SK-N-SH treated with all-trans-retinoic acid at 6 μM for 48 hours (cell line): ENCODE measurements around the gene ID4.

Experiments
- ARNTL ChIP-seq: fragments of 450-650 bp; formaldehyde crosslinking; IDR thresholded peaks from 2 replicates; pipeline ENCODE4 v1.5.0; 2020; ENCODE audit warnings: low read depth, mild to moderate bottlenecking, moderate library complexity, borderline replicate concordance
- BACH2 ChIP-seq: fragments of 250-450 bp; sonication (Bioruptor Pico); IDR thresholded peaks from 2 replicates; pipeline ENCODE4 v1.9.0; 2021; ENCODE audit warnings: mild to moderate bottlenecking, borderline replicate concordance
- CREB5 ChIP-seq: fragments of 250-450 bp; sonication (Bioruptor Pico); IDR thresholded peaks from 2 replicates; pipeline ENCODE4 v1.5.1; 2020; ENCODE audit warnings: low read depth, mild to moderate bottlenecking, moderate library complexity
- CSDC2 ChIP-seq: fragments of 250-450 bp; sonication (Bioruptor Pico); IDR thresholded peaks from 2 replicates; pipeline ENCODE4 v1.5.0; 2020; ENCODE audit warnings: mild to moderate bottlenecking, moderate library complexity
- CSRNP3 ChIP-seq: fragments of 250-450 bp; sonication (Bioruptor Pico); IDR thresholded peaks from 2 replicates; pipeline ENCODE4 v1.5.1; 2021; ENCODE audit warnings: mild to moderate bottlenecking, moderate library complexity
- GLIS3 ChIP-seq: fragments of 250-450 bp; sonication (Bioruptor Pico); IDR thresholded peaks from 2 replicates; pipeline ENCODE4 v1.5.0; 2020; ENCODE audit warnings: mild to moderate bottlenecking, moderate library complexity
- ISL1 ChIP-seq: fragments of 250-450 bp; sonication (Bioruptor Pico); IDR thresholded peaks from 2 replicates; pipeline ENCODE4 v2.1.2; 2022; ENCODE audit warnings: mild to moderate bottlenecking, moderate library complexity
- OSR1 ChIP-seq: fragments of 250-450 bp; sonication (Bioruptor Pico); IDR thresholded peaks from 2 replicates; pipeline ENCODE4 v1.8.0; 2022; ENCODE audit warnings: moderate library complexity, mild to moderate bottlenecking, inconsistent platforms
- PPARA ChIP-seq: fragments of 250-450 bp; sonication (Bioruptor Pico); IDR thresholded peaks from 2 replicates; pipeline ENCODE4 v1.5.0; 2020; ENCODE audit warnings: mild to moderate bottlenecking, borderline replicate concordance
- RARB ChIP-seq: fragments of 250-450 bp; sonication (Bioruptor Pico); IDR thresholded peaks from 2 replicates; pipeline ENCODE4 v1.8.0; 2021; ENCODE audit warnings: mild to moderate bottlenecking, moderate library complexity
- TOX ChIP-seq: fragments of 250-450 bp; sonication (Bioruptor Pico); IDR thresholded peaks from 2 replicates; pipeline ENCODE4 v1.8.0; 2021; ENCODE audit warnings: mild to moderate bottlenecking, moderate library complexity, borderline replicate concordance
- ZFP30 ChIP-seq: fragments of 450-650 bp; formaldehyde crosslinking; IDR thresholded peaks from 2 replicates; pipeline ENCODE4 v1.5.0; 2022; ENCODE audit warnings: mild to moderate bottlenecking, moderate library complexity
- ZNF565 ChIP-seq: fragments of 450-650 bp; formaldehyde crosslinking; conservative IDR thresholded peaks from 2 replicates; pipeline ENCODE4 v1.5.0; 2020; ENCODE audit warnings: low read depth, mild to moderate bottlenecking, moderate library complexity
- TF ChIP-seq, protein P1 (sequence below): fragments of 250-450 bp; sonication (Bioruptor Pico); IDR thresholded peaks from 2 replicates; pipeline ENCODE4 v1.8.0; 2020; ENCODE audit warnings: mild to moderate bottlenecking, moderate library complexity, borderline replicate concordance

GRCh38 chr6:19876672-19877071, 39.5 kb downstream of the ID4 start:
- TF ChIP-seq PPARA (CRISPR knock-in tag), result no peak
- no peak for TF ChIP-seq BACH2 (CRISPR knock-in tag)
- TF ChIP-seq CSRNP3 (CRISPR knock-in tag), result no peak
- no peak for TF ChIP-seq GLIS3 (CRISPR knock-in tag)
- TF ChIP-seq CSDC2, result no peak
- no peak for TF ChIP-seq ZNF565 (CRISPR knock-in tag)
- no peak for TF ChIP-seq TOX (CRISPR knock-in tag)
- TF ChIP-seq ARNTL (CRISPR knock-in tag), result no peak
- no peak for TF ChIP-seq OSR1 (CRISPR knock-in tag)
- no peak for TF ChIP-seq RARB (CRISPR knock-in tag)
- TF ChIP-seq ZFP30, result no peak
- TF ChIP-seq ISL1 (CRISPR knock-in tag), result no peak
- TF ChIP-seq CREB5 (CRISPR knock-in tag), result no peak
- TF ChIP-seq, protein P1, sequence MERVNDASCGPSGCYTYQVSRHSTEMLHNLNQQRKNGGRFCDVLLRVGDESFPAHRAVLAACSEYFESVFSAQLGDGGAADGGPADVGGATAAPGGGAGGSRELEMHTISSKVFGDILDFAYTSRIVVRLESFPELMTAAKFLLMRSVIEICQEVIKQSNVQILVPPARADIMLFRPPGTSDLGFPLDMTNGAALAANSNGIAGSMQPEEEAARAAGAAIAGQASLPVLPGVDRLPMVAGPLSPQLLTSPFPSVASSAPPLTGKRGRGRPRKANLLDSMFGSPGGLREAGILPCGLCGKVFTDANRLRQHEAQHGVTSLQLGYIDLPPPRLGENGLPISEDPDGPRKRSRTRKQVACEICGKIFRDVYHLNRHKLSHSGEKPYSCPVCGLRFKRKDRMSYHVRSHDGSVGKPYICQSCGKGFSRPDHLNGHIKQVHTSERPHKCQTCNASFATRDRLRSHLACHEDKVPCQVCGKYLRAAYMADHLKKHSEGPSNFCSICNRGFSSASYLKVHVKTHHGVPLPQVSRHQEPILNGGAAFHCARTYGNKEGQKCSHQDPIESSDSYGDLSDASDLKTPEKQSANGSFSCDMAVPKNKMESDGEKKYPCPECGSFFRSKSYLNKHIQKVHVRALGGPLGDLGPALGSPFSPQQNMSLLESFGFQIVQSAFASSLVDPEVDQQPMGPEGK (CRISPR knock-in tag), result no peak
